ENCODE measurements around the gene JUN.

JUN gene

GRCh38 chr1:58754683-58755467, 29.0 kb downstream of the JUN start:
- no peak for FAIRE-seq

- no peak for FAIRE-seq
Measured at GRCh38 chr1:58754073-58754613, 29.7 kb downstream of the JUN start.

DNA sequence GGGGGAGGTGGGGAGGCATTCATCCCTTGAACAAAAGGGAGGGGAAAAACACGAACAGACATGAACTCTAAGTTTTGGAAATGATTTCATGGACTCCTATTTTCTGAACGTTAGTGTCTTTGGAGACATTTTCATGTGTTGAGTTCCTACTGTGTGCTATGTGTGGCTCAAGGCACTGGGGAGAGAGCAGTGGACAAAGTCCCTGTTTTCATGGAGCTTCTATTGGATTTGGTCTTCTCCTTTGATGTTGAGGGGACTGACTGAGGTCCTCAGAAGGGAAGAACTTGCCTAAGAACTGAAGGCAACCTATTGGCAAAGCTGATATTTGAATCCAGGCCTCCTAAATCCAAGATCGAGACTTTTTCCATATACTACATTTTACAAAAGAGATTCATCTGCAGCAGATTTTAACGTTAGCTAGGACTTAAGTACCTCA, 30.4 kb downstream of the JUN start:
- no peak for FAIRE-seq

DNA sequence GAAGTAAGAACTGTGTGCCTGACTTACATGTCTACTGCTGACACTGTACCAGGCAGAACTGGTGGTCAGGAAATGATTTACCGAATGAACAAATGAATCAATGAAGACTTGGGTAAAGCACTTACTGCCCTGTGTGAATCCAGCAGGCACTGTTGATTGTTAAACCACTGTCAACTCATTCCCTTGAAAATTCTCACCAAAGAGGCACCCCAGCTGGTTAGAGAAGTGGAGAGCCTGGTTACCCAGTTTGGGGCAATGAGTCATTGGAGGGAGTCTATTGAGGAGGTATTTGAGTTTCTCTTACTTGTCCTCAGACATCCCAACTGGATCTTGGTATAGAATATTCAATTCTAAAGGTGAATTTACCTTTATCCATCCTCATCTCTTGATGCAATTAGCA, 34.2 kb downstream of the JUN start:
- no peak for FAIRE-seq

GRCh38 chr1:58748666-58749065, 35.2 kb downstream of the JUN start:
- no peak for FAIRE-seq

GRCh38 chr1:58746757-58747156, 37.1 kb downstream of the JUN start:
- no peak for FAIRE-seq

GRCh38 chr1:58746182-58746581, 37.7 kb downstream of the JUN start:
- FAIRE-seq: no peak

- no peak for FAIRE-seq
Measured at GRCh38 chr1:58745666-58746065, 38.2 kb downstream of the JUN start.

DNA sequence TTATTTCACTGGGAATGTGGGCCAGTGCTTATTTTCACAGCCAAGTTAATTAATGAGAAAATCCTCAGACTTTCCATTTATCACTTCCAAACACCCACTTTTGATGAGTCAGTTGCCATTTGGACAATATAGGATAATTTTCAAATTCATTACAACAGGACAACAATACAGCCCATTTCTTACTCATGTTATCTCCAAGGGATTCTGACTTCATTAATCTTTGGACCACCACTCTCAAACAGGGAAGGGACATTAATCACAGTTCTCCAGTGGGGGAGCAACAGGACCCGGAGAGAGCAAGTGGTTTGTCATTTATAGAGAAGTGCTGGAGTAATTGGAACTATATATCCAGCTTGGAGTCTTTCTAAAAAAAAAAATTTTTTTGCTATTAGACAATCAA, 38.7 kb downstream of the JUN start:
- no peak for FAIRE-seq

- no peak for FAIRE-seq
Measured at GRCh38 chr1:58741678-58742553, 41.9 kb downstream of the JUN start.

DNA sequence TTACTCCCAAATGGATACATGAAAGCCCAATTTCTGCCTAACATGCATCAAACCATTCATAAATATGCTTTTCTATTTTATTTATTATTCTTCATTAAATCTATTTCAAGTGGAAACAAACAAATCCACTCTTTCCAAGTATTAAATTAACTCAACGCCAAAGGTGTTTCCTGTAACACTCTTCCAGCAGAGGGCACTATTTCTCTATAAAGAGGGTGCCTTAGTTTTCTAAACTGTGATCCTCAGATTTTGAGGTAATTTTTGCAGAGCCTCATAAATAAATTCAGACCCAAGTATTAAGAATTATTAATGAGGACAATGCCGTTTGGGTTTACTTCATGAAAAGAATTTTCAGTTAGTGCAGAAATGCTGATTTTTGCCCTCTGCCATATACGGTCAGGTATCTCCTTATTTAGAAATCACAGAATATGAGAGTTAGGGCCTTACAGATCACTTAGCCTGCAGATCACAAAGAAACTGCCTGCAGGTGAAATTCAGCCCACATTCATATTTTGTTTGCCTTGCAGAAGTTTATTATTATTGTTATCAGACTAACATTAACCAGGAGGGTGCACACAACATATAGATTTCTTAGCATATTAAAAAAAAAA, 43.9 kb downstream of the JUN start:
- FAIRE-seq: peak; percentile 90

- no peak for FAIRE-seq
Measured at GRCh38 chr1:58738876-58739275, 45.0 kb downstream of the JUN start.

- no peak for FAIRE-seq
Measured at GRCh38 chr1:58735586-58735985, 48.3 kb downstream of the JUN start.

DNA sequence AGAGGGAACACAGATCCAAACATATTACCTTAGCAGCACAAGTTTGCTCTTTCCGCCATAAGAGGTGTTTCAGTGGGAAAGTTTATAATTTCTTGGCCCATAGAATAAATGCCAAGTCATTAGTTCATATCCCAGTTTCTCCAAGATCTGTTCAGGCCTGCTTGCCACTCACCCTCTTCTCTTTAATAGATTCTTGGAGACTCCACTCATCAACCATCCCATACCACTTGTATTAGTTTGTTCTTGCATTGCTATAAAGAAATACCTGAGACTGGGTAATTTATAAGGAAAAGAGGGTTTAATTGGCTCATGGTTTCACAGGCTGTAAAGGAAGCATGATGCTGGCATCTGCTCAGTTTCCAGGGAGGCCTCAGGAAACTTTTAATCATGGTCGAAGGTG, 49.2 kb downstream of the JUN start:
- FAIRE-seq: no peak

DNA sequence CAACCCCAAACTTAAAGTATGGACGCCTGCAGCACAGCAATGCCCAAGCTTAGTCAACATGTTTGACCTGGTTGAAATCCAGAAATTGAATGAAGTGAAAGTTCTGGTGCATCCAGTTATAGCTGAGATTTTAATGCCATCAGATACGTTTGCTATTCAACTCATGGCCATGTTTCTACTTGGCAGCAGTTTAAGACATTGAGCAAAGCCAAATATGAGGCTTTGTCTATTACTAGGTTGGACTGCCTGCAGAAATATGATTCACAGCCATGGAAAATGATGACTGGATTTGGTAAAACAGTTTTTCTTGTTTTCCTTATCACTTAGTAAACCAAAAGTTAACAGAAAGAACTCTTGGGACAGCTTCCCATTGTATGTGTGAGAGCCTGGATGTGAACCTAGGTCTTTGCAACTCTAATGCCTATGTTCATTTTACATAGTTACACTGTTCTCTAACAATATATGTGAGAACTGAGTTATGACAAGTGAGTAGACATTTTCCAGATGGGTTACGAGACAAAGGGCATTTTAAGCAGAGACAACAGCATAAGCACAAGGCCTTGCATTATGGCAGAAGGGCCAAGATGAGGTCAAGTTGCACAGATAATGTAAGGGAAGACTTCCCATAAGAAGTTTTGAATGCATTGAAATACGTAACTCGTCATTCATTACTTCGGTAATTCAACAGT, 51.6 kb downstream of the JUN start:
- no peak for FAIRE-seq
